GM12874 (cell line): ENCODE data around the gene CDH13.

ENCODE experiments used
- TF ChIP-seq, protein P1 (sequence below): IDR thresholded peaks from 2 replicates; pipeline ENCODE4 v1.5.1; 2011; ENCODE audit warnings: low read depth, mild to moderate bottlenecking, control low read depth, low read length, moderate library complexity; ENCODE audit not compliant: insufficient read depth

Gene CDH13

DNA sequence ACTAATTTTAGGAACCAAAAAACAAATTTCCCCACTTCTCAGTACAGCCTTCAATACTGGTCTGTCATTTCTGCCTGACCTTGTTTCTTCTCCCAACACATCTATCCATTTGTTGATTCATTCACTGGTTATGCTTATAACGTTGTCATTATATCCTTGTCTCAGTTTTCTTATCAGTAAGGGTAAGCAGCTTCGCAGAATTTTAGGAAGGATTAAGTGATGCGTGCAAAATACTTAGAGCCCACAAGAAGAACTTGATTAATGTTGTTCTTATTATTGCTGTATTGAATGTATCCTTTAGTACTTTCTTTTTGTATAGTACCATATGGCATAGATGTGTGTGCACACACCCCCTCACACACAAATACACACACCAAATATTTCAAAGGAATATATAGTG lies 777.5 kb downstream of the CDH13 start:
- TF ChIP-seq, protein P1, sequence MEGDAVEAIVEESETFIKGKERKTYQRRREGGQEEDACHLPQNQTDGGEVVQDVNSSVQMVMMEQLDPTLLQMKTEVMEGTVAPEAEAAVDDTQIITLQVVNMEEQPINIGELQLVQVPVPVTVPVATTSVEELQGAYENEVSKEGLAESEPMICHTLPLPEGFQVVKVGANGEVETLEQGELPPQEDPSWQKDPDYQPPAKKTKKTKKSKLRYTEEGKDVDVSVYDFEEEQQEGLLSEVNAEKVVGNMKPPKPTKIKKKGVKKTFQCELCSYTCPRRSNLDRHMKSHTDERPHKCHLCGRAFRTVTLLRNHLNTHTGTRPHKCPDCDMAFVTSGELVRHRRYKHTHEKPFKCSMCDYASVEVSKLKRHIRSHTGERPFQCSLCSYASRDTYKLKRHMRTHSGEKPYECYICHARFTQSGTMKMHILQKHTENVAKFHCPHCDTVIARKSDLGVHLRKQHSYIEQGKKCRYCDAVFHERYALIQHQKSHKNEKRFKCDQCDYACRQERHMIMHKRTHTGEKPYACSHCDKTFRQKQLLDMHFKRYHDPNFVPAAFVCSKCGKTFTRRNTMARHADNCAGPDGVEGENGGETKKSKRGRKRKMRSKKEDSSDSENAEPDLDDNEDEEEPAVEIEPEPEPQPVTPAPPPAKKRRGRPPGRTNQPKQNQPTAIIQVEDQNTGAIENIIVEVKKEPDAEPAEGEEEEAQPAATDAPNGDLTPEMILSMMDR, result no peak

DNA sequence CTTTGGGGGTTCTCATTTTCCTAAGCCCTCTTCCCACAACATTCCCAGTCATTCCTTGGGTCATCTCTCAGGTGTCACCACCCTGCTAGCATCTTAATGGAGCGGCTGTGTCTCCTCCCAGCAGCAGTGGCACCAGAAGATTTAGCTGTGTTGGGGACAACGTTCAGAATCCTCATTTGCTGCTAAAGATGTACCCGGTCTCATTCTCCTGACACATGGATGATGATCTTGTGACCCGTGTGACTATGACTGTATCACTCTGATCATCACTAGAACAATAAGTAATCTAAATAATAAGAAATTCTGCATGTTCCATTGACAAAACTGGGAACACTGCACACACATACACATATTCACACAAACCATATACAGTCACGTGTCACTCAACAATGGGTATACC lies 781.2 kb downstream of the CDH13 start:
- TF ChIP-seq, protein P1, result no peak

DNA sequence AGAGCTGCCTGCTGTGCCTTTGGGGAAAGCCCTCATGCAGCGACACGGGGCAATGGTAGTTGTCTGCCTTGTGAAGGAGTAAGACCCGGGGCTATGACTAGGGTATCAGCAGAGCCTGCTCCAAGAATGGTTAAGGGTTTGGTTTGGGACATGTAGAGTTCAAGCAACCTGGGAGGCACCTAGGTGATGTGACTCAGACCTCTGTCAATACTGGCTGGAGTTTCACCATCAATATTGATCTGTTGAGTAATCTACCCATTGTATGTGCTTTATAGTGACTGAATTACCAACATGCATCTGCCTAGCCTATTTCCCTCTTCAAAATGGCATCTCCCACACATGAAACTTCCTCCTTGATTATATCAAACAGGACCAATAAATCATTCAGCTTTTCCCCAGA lies 782.6 kb downstream of the CDH13 start:
- TF ChIP-seq, protein P1, result no peak

DNA sequence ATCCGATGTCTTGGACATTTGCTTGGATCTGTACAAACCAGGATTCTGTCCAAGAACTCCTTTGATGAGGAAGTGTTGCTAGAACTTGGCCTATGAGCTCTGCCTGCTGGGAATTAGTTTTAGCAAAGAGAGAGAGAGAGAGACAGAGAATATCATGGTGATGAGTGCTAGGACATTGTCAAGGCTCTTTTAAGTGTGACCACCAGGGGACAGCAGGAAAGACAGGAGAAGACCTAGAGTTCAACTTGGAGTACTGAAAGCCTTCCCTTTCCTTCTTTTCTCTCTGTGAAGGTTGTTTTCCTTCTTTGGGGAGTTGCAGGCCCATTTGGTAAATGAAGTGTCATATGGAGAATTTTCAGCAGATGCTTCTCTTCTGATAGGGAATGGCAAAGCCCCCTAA lies 791.8 kb downstream of the CDH13 start:
- TF ChIP-seq, protein P1, result 0 out of 2 replicates have a peak, but pooled peaks have one; percentile 20

DNA sequence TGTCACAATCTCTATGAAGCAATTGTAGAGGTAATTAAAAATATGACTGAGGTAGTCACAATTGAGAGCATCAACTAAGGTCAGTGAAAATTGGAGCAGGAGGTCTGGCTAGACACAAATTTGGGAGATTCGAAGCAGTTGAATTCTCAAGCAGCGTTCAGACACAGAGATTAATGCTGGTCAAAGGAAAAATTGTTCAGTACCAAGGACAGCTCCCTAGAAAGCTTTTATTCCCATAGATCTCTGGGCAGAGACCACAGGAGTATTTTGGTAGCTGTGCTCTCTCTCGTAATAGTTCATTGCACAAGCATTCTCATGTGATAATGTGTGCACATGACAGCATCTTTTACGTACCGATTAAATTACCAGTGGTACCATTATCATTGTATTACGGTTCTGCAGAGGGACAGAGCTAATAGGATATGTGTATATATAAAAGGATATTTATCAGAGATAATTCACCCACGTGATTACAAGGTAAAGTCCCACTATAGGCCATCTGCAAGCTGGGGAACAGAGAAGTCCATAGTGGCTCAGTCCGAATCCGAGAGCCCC lies 793.5 kb downstream of the CDH13 start:
- TF ChIP-seq, protein P1, result no peak

DNA sequence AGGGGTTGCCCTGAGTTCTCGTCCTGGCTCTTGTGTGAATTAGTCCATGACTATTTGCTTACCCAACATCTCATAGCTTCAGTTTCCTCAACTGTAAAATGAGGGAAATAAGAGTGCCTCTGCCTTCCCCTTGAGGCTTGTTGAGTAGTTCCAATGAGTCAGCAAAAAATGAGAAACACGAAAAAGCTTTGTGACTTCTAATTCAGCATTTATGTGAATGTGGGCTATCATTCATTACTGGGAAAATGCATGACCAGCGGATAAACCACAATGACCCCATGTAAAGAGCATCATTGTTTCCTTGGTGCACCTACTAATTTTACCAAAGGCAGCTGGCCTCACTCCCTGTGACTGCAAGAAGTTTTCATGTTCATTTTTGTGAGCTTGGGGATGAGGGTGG lies 806.4 kb downstream of the CDH13 start:
- TF ChIP-seq, protein P1, result no peak

DNA sequence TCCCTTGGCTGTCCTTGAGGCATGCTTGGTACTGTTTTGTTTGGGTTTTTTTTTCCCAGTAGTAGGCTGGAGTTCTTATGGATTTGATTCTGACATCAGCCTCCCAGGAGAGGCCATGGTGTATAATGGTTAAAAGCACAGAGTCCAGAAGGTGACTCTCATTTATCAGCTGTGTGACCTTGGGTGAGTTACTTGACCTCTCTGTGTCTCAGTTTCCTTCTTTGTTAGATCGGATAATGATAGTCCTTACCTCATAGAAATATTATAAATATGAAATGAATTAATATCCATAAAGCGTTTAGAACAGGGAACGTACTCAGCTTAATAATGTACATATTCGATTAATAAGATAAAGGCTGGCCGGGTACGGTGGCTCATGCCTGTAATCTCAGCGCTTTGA lies 810.3 kb downstream of the CDH13 start:
- TF ChIP-seq, protein P1, result no peak

DNA sequence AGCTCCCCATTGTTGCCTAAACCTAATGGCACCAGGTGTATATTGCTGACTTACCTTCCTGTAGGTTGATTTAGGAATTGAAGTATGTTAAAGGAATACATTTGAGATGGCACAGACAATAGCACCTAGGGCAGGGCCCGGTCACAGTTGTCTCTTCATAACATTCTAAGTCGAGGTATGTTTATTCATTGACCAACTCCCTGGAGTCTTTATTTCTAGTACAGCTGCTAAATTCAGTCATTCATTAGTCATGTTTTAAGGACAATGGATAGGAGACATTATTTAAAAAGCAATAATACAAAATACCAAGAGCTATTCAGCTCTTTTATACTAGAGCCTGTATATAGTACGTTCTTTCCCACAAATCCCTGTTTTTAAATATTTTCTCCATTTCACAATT lies 811.6 kb downstream of the CDH13 start:
- TF ChIP-seq, protein P1, result no peak
